ENCODE measurements around the gene TARBP2. TPM values are rescaled to one million over a fixed set of nuclear protein-coding genes. Genes with fewer than 3 reads are reported as not detected.

The TARBP2 gene
- total and polyA plus RNA-seq, 2 donors from 2014 or later: 32.5 to 36.3 TPM

DNA sequence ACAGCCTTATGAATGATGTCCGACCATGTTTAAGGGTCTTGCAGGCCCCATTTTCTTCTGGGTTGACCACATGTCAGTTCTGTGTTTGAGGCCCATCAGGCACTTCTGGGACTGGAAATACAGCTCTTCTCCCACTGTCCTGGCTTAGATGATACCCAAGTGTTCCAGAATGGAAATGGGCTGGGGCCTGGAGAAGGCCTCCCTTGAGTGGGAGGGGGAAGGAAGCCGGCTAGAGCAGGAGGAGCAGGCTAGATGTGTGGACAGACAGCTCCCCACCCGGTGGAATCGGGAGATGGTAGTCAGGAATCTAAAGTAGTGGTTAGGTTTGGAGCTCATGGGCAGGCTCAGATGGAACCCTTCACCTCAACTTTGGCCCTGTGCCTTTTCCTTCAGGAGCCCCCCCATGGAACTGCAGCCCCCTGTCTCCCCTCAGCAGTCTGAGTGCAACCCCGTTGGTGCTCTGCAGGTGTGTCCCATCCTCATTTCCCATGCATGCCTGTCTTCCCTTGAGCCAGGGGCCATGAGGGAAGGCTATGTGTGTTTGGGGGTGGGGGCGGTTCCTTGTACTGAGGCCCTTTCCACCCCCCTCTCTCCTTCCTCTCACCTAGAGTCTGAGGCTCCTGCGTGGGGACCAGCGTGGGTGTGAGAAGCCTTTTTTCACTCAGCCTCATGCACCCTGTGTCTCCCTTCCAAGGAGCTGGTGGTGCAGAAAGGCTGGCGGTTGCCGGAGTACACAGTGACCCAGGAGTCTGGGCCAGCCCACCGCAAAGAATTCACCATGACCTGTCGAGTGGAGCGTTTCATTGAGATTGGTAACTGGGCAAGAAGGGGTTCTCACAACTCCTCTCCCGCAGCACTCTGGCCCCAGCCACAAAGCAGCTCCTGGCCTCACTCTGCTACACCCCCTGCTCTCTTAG, 3.2 kb downstream of the TARBP2 start:
- Histone ChIP-seq H3K4me1 (ENCODE audit: control insufficient read depth in 2 of 3, insufficient read depth in 2 of 3, low read depth in 1 of 3, low read length in 3 of 3) (peaks cover 2 to 26% (median 11%) of the 10 kb centered on the region in 3 donors), H3K4me3 (ENCODE audit: low read length in 3 of 3) (no peak overlapping the region), H3K27me3 (ENCODE audit: control insufficient read depth, insufficient read depth, low read length) (no peaks in the 10 kb centered on the region), H3K9ac (ENCODE audit: low read length in 3 of 3) (no peak overlapping the region), H3K27ac (ENCODE audit: low read depth in 2 of 2, low read length in 2 of 2) (no peak overlapping the region), H3K36me3 (ENCODE audit: control insufficient read depth in 2 of 3, insufficient read depth in 3 of 3, low read length in 3 of 3) (peaks cover 0 to 13% (median 9%) of the 10 kb centered on the region in 3 donors), H3K9me3 (ENCODE audit: control insufficient read depth in 2 of 3, insufficient read depth in 1 of 3, low read length in 3 of 3) (no peaks in the 10 kb centered on the region)
- TF ChIP-seq CTCF (IDR thresholded peaks at IDR 0.05; ENCODE audit: borderline replicate concordance, extremely low read depth, insufficient read depth): no peak
- DNase-seq (no peak), FAIRE-seq (no peak)
- intact Hi-C loops (cut with DNase I): no loop called here

DNA sequence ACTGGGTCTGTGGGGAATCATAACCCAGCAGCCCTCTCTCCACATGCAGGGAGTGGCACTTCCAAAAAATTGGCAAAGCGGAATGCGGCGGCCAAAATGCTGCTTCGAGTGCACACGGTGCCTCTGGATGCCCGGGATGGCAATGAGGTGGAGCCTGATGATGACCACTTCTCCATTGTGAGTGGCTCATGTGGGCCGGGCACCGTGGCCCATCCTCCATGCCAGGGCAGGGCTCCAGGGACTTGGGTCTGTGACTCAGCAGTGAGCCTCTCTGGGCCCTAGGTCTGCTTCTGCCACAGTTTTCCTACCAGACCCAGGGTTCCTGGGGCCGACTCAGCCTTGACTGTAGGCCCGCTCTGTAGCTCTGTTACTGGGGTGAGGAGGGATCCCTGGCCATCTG, 4.0 kb downstream of the TARBP2 start:
- H3K9ac ChIP-seq (ENCODE audit: low read length in 3 of 3): no peak overlapping the region

GRCh38 chr12:53505555-53506449, 4.7 kb downstream of the TARBP2 start:
- intact Hi-C loops (cut with DNase I): no loop called here
- no peak for FAIRE-seq
- no peak for DNase-seq
- TF ChIP-seq CTCF (IDR thresholded peaks at IDR 0.05; ENCODE audit: borderline replicate concordance, extremely low read depth, insufficient read depth): no peak
- H3K4me3 ChIP-seq (ENCODE audit: low read length in 3 of 3): no peak overlapping the region
- no peak overlapping the region for H3K27ac ChIP-seq (ENCODE audit: low read depth in 2 of 2, low read length in 2 of 2)
- H3K4me1 ChIP-seq (ENCODE audit: control insufficient read depth in 2 of 3, insufficient read depth in 2 of 3, low read depth in 1 of 3, low read length in 3 of 3): peaks cover 2 to 21% (median 11%) of the 10 kb centered on the region in 3 donors
- no peak overlapping the region for H3K9ac ChIP-seq (ENCODE audit: low read length in 3 of 3)
- peaks cover 0 to 13% (median 11%) of the 10 kb centered on the region in 3 donors for H3K36me3 ChIP-seq (ENCODE audit: control insufficient read depth in 2 of 3, insufficient read depth in 3 of 3, low read length in 3 of 3)
- H3K9me3 ChIP-seq (ENCODE audit: control insufficient read depth in 2 of 3, insufficient read depth in 1 of 3, low read length in 3 of 3): no peaks in the 10 kb centered on the region
- no peaks in the 10 kb centered on the region for H3K27me3 ChIP-seq (ENCODE audit: control insufficient read depth, insufficient read depth, low read length)

More for the DNA sequence above, 4.0 kb downstream of the TARBP2 start:
- H3K36me3 ChIP-seq (ENCODE audit: control insufficient read depth in 2 of 3, insufficient read depth in 3 of 3, low read length in 3 of 3): peaks cover 0 to 13% (median 9%) of the 10 kb centered on the region in 3 donors
- H3K27ac ChIP-seq (ENCODE audit: low read depth in 2 of 2, low read length in 2 of 2): no peak overlapping the region
- FAIRE-seq: no peak
- H3K4me1 ChIP-seq (ENCODE audit: control insufficient read depth in 2 of 3, insufficient read depth in 2 of 3, low read depth in 1 of 3, low read length in 3 of 3): peaks cover 2 to 21% (median 11%) of the 10 kb centered on the region in 3 donors
- H3K9me3 ChIP-seq (ENCODE audit: control insufficient read depth in 2 of 3, insufficient read depth in 1 of 3, low read length in 3 of 3): no peaks in the 10 kb centered on the region
- H3K27me3 ChIP-seq (ENCODE audit: control insufficient read depth, insufficient read depth, low read length): no peaks in the 10 kb centered on the region
- TF ChIP-seq CTCF (IDR thresholded peaks at IDR 0.05; ENCODE audit: borderline replicate concordance, extremely low read depth, insufficient read depth): no peak
- H3K4me3 ChIP-seq (ENCODE audit: low read length in 3 of 3): no peak overlapping the region
- DNase-seq: no peak
- intact Hi-C loops (cut with DNase I): no loop called here
